Right lobe of liver (tissue), 6 donors: ENCODE measurements around the gene ALOX5. TPM values are rescaled to one million over a fixed set of nuclear protein-coding genes. Genes with fewer than 3 reads are reported as not detected.
A peak's percentile ranks its signal among the peaks of the same experiment; 100 is the strongest.

Experiments
- ATAC-seq, 4 donors: fragments of 200-7000 bp; cut with Tn5 transposase; one replicate each; pipeline ENCODE4 v1.9.1; 2020; ENCODE audit warnings: mild to moderate bottlenecking in 4 of 4, moderate library complexity in 4 of 4
- DNase-seq, 3 donors: peaks; one replicate each; pipeline ENCODE4 v3.0.0-alpha.2; 2020
- H3K27ac ChIP-seq, 3 donors: fragments of 200-600 bp; one replicate each; pipeline ENCODE4 v1.8.0; 2022
- H3K27me3 ChIP-seq, 2 donors: fragments of 200-600 bp; one replicate each; pipeline ENCODE4 v1.8.0; 2022
- H3K36me3 ChIP-seq, 4 donors: fragments of 200-600 bp; sonication (generic) in 1 of 4; one replicate each; pipeline versions ENCODE4 v1.5.1 to v1.8.0; 2017 to 2022; ENCODE audit warnings: control low read depth in 1 of 4
- H3K4me1 ChIP-seq, 4 donors: fragments of 200-600 bp; sonication (generic) in 1 of 4; one replicate each; pipeline versions ENCODE4 v1.5.1 to v1.8.0; 2017 to 2022; ENCODE audit warnings: control low read depth in 1 of 4
- H3K4me3 ChIP-seq, 3 donors: fragments of 200-600 bp; one replicate each; pipeline ENCODE4 v1.8.0; 2022
- H3K9me3 ChIP-seq, 4 donors: fragments of 200-600 bp; sonication (generic) in 1 of 4; one replicate each; pipeline versions ENCODE4 v1.5.1 to v1.8.0; 2017 to 2022; ENCODE audit warnings: control low read depth in 1 of 4
- POLR2A ChIP-seq: fragments of 450-650 bp; IDR thresholded peaks from one replicate; pipeline ENCODE4 v1.6.1; 2017; ENCODE audit warnings: antibody characterized with exemption, mild to moderate bottlenecking
- WGBS: methylation state at CpG from one replicate; pipeline ENCODE4 v1.1.6; 2018; ENCODE audit warnings: low coverage, low lambda C conversion rate; ENCODE audit not compliant: insufficient coverage; ENCODE audit errors: missing lambda C conversion rate; 5-methylcytosine and 5-hydroxymethylcytosine counted together
- intact Hi-C, 2 donors: fragments of 100-400 bp; cut with DNase I; formaldehyde crosslinking; loops; one replicate each; pipeline versions ENCODE4 v1.11.2 to v1.14.1; 2022
- total RNA-seq, 6 experiments: library from RNA; depleted of rRNA in 2 of 6; stranded (reverse); fragments of >200 nt in 2 of 6; fragmentation: NEBNext Ultra II Directional in 3 of 6; extraction: Animal tissue kit (Norgen Biotek cat#: 25700) in 3 of 6; gene quantifications; one replicate each; pipeline versions ENCODE4 v1.1.0 to v1.2.4, GENCODE V29; 2016 to 2023
- TF ChIP-seq, protein P1 (sequence below), 4 donors: fragments of 200-600 bp in 3 of 4; fragments of 450-650 bp in 1 of 4; IDR thresholded peaks; one replicate each; pipeline versions ENCODE4 v1.5.1 to v1.8.0; 2016 to 2022; ENCODE audit warnings: antibody characterized with exemption in 4 of 4, mild to moderate bottlenecking in 2 of 4
- donor health status: DM: no; HTN: yes; CAD: no.
- donor health status: DM: no; HTN: no; CAD: no.
- donor health status: DM: no; HTN: no; CAD: no.
- donor health status: DM: no; HTN: yes; CAD: no.
- donor health status: DM: no; HTN: yes; CAD: no.

Gene ALOX5
- total RNA-seq, 6 experiments from 2014 or later, result 3.1 to 10.9 (median 6.6) TPM

DNA sequence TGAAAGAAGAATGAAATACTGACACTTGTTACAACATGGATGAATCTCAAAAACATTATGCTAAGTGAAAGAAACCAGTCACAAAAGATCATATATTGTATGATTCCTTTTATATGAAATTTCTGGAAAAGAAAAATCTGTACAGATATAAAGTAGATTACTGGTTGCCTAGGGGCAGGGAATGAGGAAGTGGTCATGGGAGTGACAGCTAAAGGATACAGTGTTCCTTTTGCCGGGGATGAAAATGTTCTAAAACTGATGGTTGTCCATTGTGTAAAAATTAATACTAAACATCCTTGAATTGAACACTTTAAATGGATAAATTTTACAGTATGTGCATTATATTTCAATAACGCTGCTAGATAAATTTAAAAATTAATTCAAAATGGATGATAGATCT lies 25.1 kb downstream of the ALOX5 start:
- TF ChIP-seq, protein P1, sequence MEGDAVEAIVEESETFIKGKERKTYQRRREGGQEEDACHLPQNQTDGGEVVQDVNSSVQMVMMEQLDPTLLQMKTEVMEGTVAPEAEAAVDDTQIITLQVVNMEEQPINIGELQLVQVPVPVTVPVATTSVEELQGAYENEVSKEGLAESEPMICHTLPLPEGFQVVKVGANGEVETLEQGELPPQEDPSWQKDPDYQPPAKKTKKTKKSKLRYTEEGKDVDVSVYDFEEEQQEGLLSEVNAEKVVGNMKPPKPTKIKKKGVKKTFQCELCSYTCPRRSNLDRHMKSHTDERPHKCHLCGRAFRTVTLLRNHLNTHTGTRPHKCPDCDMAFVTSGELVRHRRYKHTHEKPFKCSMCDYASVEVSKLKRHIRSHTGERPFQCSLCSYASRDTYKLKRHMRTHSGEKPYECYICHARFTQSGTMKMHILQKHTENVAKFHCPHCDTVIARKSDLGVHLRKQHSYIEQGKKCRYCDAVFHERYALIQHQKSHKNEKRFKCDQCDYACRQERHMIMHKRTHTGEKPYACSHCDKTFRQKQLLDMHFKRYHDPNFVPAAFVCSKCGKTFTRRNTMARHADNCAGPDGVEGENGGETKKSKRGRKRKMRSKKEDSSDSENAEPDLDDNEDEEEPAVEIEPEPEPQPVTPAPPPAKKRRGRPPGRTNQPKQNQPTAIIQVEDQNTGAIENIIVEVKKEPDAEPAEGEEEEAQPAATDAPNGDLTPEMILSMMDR (IDR thresholded peaks at IDR 0.05), result no peak
- TF ChIP-seq POLR2A, result no peak
- H3K4me1 ChIP-seq, result no peaks in the 10 kb centered on the region
- intact Hi-C loops, result no loop called here
- no peaks in the 10 kb centered on the region for H3K27me3 ChIP-seq
- ATAC-seq, result no peak
- no peaks in the 10 kb centered on the region for H3K9me3 ChIP-seq
- WGBS, result 60% methylated on average over 2 of the region's 2 CpGs
- no peaks in the 10 kb centered on the region for H3K36me3 ChIP-seq
- H3K27ac ChIP-seq, result no peak overlapping the region
- no peak overlapping the region for H3K4me3 ChIP-seq
- no peak for DNase-seq

DNA sequence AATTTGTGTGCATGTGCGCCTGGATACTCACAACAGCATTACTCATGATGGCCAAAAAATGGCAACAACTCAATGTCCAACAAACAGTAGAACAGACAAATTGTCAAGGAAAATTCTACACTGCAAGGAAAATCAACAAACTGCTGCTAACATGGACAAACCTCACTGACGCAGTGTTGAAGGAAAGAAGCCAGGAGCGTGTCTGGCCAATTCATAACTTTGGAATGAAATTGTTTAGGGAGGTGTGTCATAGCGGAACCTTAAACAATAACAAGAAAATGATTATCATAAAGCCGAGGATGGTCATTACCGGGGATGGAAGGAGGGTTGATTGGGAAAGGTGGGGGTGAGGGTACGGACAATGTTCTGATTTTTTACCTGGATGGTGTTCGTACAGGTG lies 29.1 kb downstream of the ALOX5 start:
- TF ChIP-seq, protein P1 (IDR thresholded peaks at IDR 0.05), result no peak
- TF ChIP-seq POLR2A, result no peak
- no peak for ATAC-seq
- Histone ChIP-seq H3K4me1 (no peaks in the 10 kb centered on the region), H3K9me3 (no peaks in the 10 kb centered on the region), H3K27me3 (no peaks in the 10 kb centered on the region), H3K36me3 (no peaks in the 10 kb centered on the region), H3K27ac (no peak overlapping the region), H3K4me3 (no peak overlapping the region)
- no peak for DNase-seq
- 70% methylated on average over 8 of the region's 8 CpGs for WGBS
- intact Hi-C loops, result no loop called here

DNA sequence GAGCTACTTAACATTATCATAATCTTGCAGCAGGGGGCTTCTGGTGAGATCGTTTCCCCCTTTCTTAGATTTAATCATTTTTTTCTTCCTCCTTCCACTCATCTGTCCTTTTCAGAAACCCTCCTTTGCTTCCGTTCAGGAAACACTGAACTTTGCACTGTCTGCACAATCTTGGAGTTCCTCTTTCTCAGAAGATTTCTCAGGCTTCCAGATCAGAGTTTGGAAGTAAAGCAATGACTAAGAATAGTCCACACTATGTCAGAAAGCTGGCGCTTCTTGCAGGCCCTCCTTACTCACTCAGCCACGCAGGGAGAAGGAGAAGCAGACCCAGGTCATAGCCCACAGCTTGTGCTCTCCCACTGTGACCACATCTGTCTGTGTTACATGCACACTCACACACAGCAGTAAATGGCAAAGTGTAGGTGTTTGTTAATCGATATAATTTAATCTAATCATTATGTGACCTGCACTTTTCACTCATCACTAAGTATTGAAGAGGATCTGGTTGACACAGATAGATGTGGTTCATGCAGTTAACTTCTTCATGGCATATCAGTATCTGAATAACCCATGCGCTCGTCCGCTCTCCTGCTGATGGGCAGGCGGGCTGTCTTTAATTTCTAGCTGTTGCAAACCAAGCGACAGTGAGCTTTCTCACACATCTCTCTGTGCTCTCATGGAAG lies 30.2 kb downstream of the ALOX5 start:
- ATAC-seq, result peak; percentile 61 to 88 (median 84)

GRCh38 chr10:45404770-45405120 lies 30.7 kb downstream of the ALOX5 start:
- Histone ChIP-seq H3K9me3 (no peaks in the 10 kb centered on the region), H3K27ac (no peak overlapping the region), H3K27me3 (no peaks in the 10 kb centered on the region), H3K4me1 (no peaks in the 10 kb centered on the region), H3K4me3 (no peak overlapping the region), H3K36me3 (no peaks in the 10 kb centered on the region)
- WGBS, result 40% methylated on average over 4 of the region's 4 CpGs
- TF ChIP-seq POLR2A, result no peak
- TF ChIP-seq, protein P1 (IDR thresholded peaks at IDR 0.05), result no peak
- no peak for DNase-seq
- intact Hi-C loops, result no loop called here
- ATAC-seq, result no peak

More for the DNA sequence above, 30.2 kb downstream of the ALOX5 start:
- WGBS, result 49% methylated on average over 10 of the region's 10 CpGs
- no peaks in the 10 kb centered on the region for H3K9me3 ChIP-seq
- H3K36me3 ChIP-seq, result no peaks in the 10 kb centered on the region
- no peak overlapping the region for H3K4me3 ChIP-seq
- no peaks in the 10 kb centered on the region for H3K27me3 ChIP-seq
- no peak overlapping the region for H3K27ac ChIP-seq
- TF ChIP-seq POLR2A, result no peak
- TF ChIP-seq, protein P1 (IDR thresholded peaks at IDR 0.05), result no peak
- H3K4me1 ChIP-seq, result no peaks in the 10 kb centered on the region
- intact Hi-C loops, result no loop called here
- DNase-seq, result peak in 1 of 3 donors; percentile 41
